T-helper 2 cell treated with Interferon-gamma antibody and Interleukin-4, amounts not matched to agents 100 ng/mL and 5 ng/mL, for 36 hours (primary cell): ENCODE measurements around the gene SRC. TPM values are rescaled to one million over a fixed set of nuclear protein-coding genes. Genes with fewer than 3 reads are reported as not detected.
"Not testable (repeated sequence)": the region's sequence is repeated elsewhere in the genome, so short reads cannot be mapped to it uniquely, and the experiment has no call there.

ENCODE experiments used
- intact Hi-C: fragments of 100-400 bp; cut with micrococcal nuclease; formaldehyde crosslinking; loops from one replicate; pipeline ENCODE4 v1.15.1; 2023
- total RNA-seq: library from RNA; stranded (reverse); gene quantifications from 2 replicates; pipeline ENCODE4 v1.2.3, GENCODE V29; 2022

The SRC gene
- total RNA-seq, 1 donor from 2014 or later = 1.7 TPM

GRCh38 chr20:37362821-37363220, 16.9 kb downstream of the SRC start:
- intact Hi-C loops = no loop called here

- intact Hi-C loops = no loop called here
These were observed 17.5 kb downstream of the SRC start for GRCh38 chr20:37363221-37364012.

DNA sequence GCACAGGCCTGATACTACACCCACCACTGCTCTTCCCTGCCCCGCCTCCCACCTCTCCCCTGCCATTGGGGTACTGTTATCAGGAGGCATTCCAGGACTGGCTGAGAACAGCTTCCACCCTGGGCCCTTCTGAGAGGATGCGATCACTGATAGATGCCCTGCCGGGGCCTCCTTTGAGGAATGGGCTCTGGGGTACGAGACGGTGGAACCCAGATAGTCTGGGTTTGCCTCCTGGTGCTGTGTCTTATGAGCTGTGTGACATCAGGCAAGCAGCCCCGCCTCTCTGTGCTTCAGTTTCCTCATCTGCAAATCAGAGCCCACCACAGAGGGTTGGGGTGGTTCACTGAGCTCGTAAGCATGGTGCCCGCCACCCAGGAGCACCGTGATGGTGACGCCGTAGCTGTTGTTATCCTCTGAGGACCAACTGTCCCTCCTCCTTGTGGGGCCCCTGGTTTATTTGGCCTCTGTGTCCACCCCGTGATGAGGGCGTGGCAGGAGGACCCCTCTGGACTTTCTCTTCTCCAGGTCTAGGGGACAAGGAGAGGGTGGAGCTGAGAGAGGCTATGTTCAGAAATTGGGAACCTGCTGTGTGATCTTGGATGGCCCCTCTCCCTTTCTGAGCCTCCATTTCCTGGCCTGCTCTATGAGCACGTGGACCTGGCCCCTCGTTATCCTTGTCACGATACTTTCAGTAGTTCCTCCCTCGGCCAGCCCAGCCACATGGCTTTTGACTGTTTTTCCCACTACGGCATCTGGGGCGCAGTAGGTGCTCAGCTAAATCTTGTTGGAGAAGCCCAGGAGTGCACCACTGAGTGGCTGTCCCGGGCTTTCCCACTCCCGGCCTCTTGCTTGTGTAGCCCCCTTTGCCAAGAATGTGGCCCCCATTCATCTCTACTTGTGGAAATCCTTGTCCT, 18.3 kb downstream of the SRC start:
- intact Hi-C loops = no loop called here

GRCh38 chr20:37364927-37365272, 19.0 kb downstream of the SRC start:
- intact Hi-C loops = no loop called here

DNA sequence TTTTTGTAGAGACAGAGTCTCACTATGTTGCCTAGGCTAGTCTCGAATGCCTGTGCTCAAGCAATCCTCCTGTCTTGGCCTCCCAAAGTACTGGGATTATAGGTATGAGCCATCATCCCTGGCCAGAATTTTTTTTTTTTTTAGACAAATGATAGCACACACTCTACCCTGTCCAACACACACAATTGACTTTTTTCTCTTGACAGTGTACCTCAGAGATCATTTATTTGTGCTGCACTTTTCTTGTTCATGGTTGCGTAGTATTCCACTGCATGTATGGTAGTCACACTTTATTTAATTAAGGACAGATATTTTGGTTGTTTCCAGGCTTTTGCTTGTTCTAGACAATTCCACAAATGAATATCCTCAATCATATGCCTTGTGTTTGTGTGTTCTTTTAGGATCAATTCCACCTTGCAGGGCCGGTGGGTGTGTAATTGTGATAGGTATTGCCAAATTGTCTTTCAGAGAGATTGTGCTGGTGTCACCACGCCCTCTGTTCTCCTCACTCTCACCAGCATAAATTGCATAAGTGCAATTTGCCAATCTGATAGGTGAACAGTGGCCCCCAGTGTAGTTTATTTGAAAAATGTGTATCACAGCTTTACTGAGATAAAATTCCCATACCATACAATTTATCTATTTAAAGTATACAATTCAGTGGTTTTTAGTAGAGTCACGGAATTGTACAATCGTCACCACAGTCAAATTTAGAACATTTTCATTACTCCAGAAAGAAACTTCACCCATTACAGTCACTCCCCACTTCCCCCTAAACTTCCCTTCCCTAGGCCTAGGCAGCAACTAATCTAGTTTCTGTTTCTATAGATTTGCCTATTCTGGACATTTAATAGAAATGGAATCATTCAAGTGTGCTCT, 20.1 kb downstream of the SRC start:
- intact Hi-C loops = no loop called here

- intact Hi-C loops = no loop called here
These were observed 20.8 kb downstream of the SRC start for GRCh38 chr20:37366743-37367142.

DNA sequence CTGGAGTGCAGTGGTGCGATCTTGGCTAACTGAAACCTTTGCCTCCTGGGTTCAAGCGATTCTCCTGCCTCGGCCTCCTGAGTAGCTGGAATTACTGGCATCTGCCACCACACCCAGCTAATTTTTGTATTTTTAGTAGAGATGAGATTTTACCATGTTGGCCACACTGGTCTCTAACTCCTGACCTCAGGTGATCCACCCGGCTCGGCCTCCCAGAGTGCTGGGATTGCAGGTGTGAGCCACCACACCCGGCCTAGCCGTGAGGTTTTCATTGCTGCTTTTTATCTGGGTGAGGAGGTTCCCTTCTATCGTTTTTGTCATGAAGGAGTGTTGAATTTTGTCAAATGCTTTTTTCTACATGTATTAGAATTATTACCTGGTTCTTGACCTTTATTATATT, 23.9 kb downstream of the SRC start:
- intact Hi-C loops = no loop called here

DNA sequence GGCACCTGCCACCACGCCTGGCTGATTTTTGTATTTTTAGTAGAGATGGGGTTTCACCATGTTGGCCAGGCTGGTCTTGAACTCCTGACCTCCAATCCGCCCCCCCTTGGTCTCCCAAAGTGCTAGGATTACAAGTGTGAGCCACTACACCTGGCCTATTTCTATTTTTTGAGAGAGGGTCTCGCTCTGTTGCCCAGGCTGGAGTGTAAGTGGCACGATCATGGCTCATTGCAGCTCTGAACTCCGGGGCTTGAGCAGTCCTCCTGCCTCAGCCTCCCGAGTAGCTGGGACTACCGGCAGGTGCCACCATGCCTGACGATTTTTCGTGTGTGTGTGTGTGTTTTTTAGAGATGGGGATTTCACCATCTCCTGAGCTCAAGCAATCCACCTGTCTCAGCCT, 25.9 kb downstream of the SRC start:
- intact Hi-C loops = not testable (repeated sequence)

DNA sequence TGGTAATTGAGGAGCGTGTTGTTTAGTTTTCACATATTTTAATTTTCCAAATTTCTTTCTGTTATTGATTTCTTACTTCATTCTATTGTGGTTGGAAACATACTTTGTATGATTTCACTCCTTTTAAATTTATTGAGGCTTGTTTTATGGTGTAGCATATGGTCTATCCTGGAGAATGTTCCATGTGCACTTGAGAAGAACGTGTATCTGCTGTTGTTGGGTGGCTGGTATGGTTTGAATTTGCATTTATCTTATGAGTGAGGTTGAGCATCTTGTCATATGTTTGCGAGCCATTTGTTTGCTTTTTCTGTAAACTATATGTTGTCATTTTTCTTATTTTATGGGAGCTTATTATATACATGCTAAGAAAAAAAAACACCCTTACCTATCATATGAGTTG, 26.5 kb downstream of the SRC start:
- intact Hi-C loops = no loop called here

- intact Hi-C loops = no loop called here
These were observed 27.2 kb downstream of the SRC start for GRCh38 chr20:37373020-37373598.

DNA sequence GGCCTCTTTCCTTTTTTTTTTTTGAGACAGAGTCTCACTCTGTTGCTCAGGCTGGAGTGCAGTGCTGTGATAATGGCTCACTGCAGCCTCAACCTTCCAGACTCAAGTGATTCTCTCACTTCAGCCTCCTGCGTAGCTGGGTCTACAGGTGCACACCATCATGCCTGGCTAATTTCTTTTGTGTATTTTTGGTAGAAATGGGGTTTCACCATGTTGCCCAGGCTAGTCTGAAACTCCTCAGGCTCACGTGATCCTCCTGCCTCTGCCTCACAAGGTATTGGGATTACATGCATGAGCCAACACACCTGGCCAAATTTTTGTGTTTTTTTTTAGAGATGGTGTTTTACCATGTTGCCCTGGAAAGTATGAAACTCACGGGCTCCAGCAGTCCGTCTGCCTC, 29.3 kb downstream of the SRC start:
- intact Hi-C loops = no loop called here

DNA sequence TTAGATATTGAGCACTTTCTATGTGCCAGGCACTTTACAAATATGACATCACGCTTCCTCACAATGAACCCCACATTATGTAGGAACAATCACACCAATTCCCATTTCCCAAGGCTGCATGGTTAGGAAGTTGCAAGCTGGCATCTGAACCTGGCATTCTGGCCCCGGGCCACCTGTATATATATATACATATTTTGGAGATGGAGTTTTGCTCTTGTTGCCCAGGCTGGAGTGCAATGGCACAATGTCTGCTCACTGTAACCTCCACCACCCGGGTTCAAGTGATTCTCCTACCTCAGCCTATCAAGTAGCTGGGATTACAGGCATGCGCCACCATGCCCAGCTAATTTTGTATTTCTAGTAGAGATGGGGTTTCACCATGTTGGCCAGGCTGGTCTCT, 30.4 kb downstream of the SRC start:
- intact Hi-C loops = no loop called here

DNA sequence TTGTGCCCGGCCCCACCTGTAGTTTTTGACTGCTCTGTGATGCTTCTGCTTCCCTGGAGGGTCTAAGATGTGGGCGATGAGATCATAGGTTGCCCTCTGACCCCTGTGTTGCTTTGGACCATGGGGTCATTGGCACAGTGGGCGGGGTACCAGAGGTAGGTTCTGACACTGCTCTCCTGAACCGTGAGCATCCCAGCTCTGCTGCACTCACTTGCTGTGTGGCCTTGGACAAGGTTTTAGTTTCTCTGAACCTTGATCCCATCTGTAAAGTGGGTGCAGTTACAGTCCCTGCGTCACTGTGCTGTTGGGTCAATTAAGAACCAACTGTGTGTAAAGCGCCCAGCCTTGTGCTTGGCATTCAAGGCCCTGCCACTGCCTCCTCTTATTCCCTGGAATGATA, 30.9 kb downstream of the SRC start:
- intact Hi-C loops = no loop called here

DNA sequence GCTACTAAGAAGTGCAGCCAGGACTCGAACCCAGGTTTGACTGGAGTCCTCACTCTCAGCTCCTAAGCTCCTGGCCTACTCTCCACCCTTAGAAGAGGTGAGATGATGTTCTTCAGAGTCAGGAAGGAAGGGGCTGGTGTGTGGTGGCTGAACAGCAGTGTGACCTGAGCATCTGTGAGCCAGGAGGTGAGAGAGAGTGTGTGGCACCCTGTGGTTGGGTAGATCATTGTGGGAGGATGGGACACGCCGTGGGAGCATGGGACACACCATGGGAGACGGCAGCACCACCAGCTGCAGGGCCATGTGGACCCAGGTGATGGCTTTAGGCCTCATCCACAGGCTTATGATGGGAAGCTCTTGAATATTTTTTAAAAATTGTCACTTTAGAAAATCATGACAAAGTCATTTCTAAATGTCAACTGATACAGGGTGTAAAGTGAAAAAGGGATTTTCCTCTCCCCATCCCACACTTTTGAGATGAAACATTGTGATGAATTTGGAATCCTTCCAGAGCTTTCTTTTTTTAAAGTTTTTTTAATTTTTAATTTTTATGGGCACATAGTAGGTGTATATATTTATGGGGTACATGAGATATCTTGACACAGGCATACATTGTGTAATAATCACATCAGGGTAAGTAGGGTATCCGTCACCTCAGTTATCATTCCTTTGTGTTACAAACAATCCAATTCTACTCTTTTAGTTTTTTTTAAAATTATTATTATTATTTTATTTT, 31.6 kb downstream of the SRC start:
- intact Hi-C loops = no loop called here

GRCh38 chr20:37378420-37378784, 32.5 kb downstream of the SRC start:
- intact Hi-C loops = no loop called here

- intact Hi-C loops = no loop called here
These were observed 33.1 kb downstream of the SRC start for GRCh38 chr20:37378785-37379598.

DNA sequence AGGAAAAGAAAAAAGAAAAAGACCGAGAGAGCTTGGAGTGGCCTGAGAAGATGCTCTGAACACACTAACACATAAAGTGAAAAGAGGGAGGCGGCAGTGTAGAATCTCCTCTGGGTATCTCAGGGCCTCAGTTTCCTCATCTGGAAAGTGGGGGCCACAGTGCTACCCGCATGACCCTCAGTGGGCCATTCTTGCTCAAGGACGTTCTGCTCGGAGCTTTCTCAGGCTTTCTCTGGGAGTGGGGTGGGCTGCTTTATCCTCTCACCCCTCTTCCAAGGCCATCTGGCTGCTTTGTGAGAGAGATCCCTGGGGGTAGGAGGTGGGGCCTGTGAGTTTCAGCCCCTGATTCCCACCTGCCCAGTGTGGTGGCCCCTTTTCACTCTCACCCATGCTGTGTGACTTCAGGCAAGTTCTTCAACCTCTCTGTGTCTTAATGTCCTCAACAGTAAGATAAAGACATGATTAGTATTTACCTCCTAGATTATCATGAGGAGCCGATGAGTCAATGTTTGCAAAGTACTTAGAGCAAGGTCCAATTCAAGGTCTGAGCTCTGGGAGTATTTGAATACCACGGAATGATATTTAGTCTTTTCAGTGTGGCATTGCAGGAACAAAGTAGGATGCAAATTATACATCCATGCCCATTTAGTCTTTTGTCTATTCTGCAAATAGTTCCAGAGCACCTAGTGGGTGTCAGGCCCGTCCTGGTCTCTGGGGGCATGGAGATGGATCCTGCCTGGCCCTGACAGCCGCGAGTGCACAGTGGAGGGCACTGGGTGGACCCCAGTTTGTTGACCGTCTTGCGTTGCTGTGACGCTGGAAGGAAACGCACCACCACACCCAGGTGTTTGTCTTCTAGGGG, 34.3 kb downstream of the SRC start:
- intact Hi-C loops = no loop called here

DNA sequence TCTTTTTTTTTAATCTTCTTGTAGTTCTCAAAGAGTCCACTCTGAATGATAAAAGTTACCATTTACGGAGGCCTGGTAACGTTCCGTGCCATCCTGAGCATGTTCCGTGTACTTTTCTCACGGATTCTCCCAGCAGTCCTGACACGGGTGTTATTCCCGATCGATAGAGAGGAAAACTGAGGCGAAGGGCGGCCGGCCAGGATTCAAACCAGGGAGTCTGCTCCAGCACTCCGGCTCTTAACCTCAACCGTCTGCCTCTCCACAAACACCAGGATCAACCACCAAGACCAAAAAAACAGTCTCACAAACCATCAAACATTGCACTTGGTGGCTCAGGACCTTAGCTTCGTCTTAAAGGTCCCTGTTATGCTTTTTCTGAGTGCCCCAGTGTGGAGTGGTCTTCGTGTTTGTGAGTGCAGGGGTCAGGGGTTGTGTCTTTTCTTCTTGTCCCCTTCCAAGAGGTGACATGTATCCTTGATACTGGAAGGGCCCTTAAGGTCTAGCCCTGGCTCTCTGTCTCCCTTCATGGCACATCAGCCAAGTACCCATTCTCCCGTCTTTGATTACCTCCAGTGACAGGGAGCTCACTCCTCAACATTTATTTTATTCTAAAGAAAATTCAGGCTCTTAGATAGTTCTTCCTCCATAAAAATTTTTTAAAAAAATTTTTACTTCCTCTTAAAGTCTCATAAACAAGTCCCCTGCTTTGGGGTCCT, 35.1 kb downstream of the SRC start:
- intact Hi-C loops = no loop called here
